ENCODE measurements around the gene CDH23.

CDH23 gene

GRCh38 chr10:71392791-71393781, 3.6 kb upstream of the CDH23 start:
- DNase-seq (ENCODE audit: low spot score), result no peak

DNA sequence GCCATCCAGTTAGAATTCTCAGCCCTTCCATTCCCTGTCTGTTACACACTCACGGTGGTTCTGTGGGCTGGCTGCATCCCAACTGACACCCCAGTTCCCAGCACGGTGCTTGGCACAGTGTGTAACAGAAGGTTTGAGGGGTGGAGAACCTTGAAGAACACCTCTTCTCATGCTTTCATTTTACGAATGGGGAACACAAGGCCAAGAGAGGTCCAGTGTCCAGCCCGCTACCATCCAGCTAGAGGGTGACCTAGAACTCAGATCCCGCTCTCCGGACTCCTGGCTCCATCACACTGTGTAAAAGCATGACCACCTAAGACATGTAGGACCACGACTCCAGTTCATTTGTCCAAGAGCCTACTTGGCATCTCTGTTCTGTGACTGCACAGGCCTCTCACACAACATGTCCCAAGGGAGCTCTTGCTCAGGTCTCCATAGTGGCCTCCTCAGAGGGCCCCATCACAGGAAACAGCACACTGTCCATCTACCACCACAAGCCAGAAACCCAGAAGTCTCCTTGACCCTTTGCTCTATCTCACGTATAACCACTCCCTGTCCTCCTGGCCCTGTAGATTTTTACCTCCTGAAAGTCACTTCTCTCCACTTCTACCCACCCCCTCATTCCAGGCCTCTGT, 2.8 kb upstream of the CDH23 start:
- no peak for DNase-seq (ENCODE audit: low spot score)

- no peak for DNase-seq (ENCODE audit: low spot score)
Measured at GRCh38 chr10:71394926-71395562, 1.7 kb upstream of the CDH23 start.

GRCh38 chr10:71395621-71396020, 1.1 kb upstream of the CDH23 start:
- DNase-seq (ENCODE audit: low spot score), result no peak

GRCh38 chr10:71396084-71396710, 523 bp upstream of the CDH23 start:
- no peak for DNase-seq (ENCODE audit: low spot score)

GRCh38 chr10:71397296-71398212, 834 bp downstream of the CDH23 start:
- no peak for DNase-seq (ENCODE audit: low spot score)

GRCh38 chr10:71398976-71399375, 2.3 kb downstream of the CDH23 start:
- DNase-seq (ENCODE audit: low spot score), result no peak

DNA sequence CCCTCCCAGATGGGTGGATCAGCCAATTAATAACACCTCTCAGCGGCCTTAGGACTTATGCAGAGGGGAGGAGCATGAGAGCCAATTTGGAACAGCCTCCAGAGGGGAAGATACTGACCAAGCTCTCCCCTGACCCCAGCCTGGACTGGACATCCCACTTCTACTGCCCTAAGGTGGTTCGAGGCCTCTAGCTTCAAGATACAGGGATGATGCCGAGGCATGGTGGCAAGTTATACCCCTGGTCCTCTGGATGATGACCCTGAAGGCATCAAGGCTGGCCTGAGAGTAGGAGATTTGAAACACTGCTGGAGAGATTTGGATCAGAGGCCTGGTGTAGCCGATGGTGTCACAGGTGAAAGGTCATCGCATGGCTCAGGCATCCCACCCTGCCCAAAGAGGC, 3.2 kb downstream of the CDH23 start:
- DNase-seq (ENCODE audit: low spot score), result no peak

DNA sequence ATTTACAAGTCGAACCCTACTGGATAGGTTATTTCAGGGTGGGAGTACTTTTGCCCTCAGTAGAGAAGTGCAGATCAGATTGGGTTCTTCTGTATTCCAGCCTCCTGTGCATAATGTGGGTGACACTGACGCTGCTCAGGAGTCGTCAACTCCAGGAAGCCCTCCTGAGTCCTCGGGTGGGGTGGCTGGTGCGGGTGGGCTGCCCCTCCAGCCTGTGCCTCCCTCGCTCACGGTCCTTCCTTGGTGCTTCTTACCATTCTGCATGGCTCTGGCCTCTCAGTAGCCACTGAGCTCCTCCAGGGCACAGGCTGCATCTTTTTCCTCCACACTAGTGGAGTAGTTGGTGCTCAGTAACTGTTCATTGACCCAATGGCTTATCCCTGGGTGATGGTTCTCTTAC, 4.3 kb downstream of the CDH23 start:
- no peak for DNase-seq (ENCODE audit: low spot score)

DNA sequence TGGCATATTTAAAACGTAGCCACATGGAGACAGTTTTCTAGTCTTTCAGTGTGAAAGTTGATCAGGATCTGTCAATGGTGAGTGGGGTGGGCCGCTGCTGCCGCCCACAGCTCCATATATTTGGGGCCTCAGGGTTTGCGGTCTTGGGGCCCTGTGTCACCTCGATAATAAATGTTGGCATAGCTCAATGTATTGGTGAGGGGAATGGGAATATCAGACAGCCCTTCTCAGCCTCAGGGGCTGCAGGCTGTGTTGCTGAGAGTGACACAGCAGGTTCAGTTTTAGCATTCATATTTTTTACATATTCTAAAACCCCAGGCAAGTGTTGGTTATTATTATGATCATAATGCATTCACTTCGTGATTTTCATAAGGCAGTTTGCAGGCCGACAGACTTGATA, 5.3 kb downstream of the CDH23 start:
- no peak for DNase-seq (ENCODE audit: low spot score)

DNA sequence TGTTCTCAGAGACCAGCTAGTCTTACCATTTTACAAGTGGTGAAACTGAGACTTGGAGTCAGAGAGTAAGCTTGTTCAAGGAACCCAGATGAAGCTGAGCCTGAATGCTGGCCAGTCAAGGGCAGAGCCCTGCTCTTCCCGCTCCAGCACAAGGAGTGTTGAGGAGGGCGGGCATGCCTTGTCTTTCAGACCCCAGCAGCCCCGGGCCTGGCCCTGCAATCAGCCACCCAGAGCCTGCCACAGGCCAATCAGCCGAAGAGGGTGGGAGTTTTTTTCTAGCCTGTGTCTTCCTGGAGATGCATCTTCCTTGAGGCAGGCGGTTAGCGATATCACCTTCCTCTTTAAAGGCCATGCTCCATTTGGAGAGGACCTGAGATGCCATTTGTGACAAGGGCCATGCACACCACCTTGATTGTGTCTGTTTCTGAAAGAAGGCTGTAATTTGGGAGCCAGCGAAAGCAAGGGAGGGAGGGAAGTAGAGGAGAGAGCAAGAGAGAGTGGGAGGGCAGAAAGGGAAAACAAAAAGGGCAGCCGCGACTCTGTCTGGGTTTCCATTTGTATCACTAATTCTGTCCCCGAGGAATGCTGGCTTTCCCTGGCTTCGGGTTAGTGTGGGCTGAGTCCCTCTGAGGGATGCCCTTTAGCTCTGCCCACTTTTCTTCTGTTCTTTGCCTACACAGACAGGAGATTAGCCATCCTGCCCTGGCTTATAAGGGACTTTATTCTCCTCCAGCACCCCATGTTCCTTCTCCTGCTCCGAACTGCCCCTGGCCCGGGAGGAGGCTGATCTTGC, 8.0 kb downstream of the CDH23 start:
- DNase-seq (ENCODE audit: low spot score), result no peak

- DNase-seq (ENCODE audit: low spot score), result no peak
Measured at GRCh38 chr10:71406878-71407277, 10.2 kb downstream of the CDH23 start.

- DNase-seq (ENCODE audit: low spot score), result no peak
Measured at GRCh38 chr10:71408436-71409225, 11.9 kb downstream of the CDH23 start.

- no peak for DNase-seq (ENCODE audit: low spot score)
Measured at GRCh38 chr10:71409516-71410104, 12.9 kb downstream of the CDH23 start.

DNA sequence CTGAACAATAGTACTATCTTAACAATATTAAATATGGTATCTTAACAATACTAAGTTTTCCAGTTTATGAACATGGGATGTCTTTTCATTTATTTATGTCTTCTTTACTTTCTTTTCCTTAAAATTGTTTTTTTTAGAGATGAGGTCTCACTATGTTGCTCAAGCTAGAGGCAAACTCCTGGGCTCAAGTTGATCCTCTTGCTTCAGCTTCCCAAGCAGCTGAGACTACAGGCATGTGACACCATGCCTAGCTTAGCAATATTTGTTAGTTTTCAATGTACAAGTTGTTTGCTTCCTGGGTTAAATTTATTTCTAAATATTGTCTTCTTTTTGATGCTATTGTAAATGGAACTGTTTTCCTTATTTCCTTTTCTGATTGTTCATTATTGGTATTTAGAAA, 16.9 kb downstream of the CDH23 start:
- DNase-seq (ENCODE audit: low spot score), result no peak

DNA sequence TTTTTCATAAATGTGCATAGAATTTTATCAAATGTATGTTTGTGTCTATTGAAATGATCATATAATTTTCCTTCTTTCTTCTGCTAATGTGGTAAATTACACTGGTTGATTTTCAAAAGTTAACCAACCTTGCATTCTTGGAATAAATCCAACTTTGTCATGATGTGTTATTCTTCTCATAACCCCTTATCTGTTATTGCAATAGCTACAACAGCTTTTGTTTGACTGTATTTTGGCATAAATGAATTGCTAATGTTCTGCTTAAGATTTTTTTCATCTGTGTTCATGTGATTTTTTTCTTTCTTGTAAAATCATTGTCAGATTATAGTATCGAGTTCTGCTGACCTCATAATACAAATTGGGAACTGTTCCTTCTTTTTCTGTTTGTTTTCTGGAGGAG, 17.6 kb downstream of the CDH23 start:
- DNase-seq (ENCODE audit: low spot score), result no peak

GRCh38 chr10:71419002-71419540, 22.4 kb downstream of the CDH23 start:
- DNase-seq (ENCODE audit: low spot score), result no peak

DNA sequence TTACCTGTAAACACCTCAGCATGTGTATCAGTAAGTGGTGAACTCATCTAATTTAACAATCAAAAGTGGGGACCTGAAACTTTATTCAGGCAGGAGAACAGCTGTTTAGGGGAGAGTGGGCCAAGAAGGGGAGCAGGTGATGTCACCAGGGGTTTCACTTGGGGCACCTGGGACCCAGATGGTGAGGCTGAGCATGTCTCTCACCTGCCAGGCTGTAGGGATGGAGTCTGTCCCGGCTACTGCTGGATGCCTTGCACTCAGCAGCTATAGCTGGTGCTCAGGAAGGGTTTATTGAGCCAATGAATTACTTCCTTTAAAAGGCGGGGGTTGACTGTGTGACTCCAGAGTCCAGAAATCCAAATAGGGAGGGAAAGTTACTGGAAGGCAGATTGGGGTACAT, 23.0 kb downstream of the CDH23 start:
- DNase-seq (ENCODE audit: low spot score), result no peak

GRCh38 chr10:71421075-71421434, 24.3 kb downstream of the CDH23 start:
- DNase-seq (ENCODE audit: low spot score), result no peak

Data from kidney tubule cell (primary cell).